Smooth muscle cell (in vitro differentiated cells): Measurements from ENCODE around the gene PLCB4. TPM values are rescaled to one million over a fixed set of nuclear protein-coding genes. Genes with fewer than 3 reads are reported as not detected.

Source experiments
- DNase-seq: peaks from one replicate; lab custom pipeline; 2025; ENCODE audit not compliant: unreplicated experiment; lab: John Stamatoyannopoulos, UW
- H2AFZ ChIP-seq: fragments of 200-600 bp; sonication (generic); 2 replicates; pipeline ENCODE4 v1.6.0; 2016; ENCODE audit warnings: antibody characterized with exemption, low read depth, mild to moderate bottlenecking
- H3F3A ChIP-seq: fragments of 200-600 bp; sonication (generic); 2 replicates; pipeline ENCODE4 v1.6.0; 2017; ENCODE audit warnings: antibody characterized with exemption, low read depth
- H3K27ac ChIP-seq: fragments of 200-600 bp; sonication (generic); 2 replicates; pipeline ENCODE4 v1.5.1; 2016; ENCODE audit warnings: low read depth, mild to moderate bottlenecking
- H3K27me3 ChIP-seq: fragments of 200-600 bp; sonication (generic); 2 replicates; pipeline ENCODE4 v1.6.1; 2016; ENCODE audit warnings: low read depth, mild to moderate bottlenecking
- H3K36me3 ChIP-seq: fragments of 200-600 bp; sonication (generic); 2 replicates; pipeline ENCODE4 v1.5.1; 2016; ENCODE audit warnings: low read depth
- H3K4me1 ChIP-seq: fragments of 200-600 bp; sonication (generic); 2 replicates; pipeline ENCODE4 v1.5.1; 2016; ENCODE audit warnings: low read depth
- H3K4me2 ChIP-seq: fragments of 200-600 bp; sonication (generic); 2 replicates; pipeline ENCODE4 v1.6.0; 2016; ENCODE audit warnings: mild to moderate bottlenecking
- H3K4me3 ChIP-seq: fragments of 200-600 bp; sonication (generic); 2 replicates; pipeline ENCODE4 v1.5.1; 2016; ENCODE audit warnings: mild to moderate bottlenecking
- H3K79me2 ChIP-seq: fragments of 200-600 bp; sonication (generic); 2 replicates; pipeline ENCODE4 v1.6.0; 2016; ENCODE audit warnings: low read depth, mild to moderate bottlenecking
- H3K9ac ChIP-seq: fragments of 200-600 bp; sonication (generic); 2 replicates; pipeline ENCODE4 v1.6.0; 2016; ENCODE audit warnings: low read depth
- H3K9me3 ChIP-seq: fragments of 200-600 bp; sonication (generic); replicated peaks from 2 replicates; pipeline ENCODE4 v1.5.1; 2016; ENCODE audit warnings: low read depth
- H4K20me1 ChIP-seq: fragments of 200-600 bp; sonication (generic); 2 replicates; pipeline ENCODE4 v1.6.0; 2016; ENCODE audit warnings: low read depth
- WGBS: methylation state at CpG from one replicate; pipeline ENCODE4 v1.1.7; 2016; ENCODE audit warnings: low lambda C conversion rate; 5-methylcytosine and 5-hydroxymethylcytosine counted together
- polyA plus RNA-seq: library from polyadenylated mRNA; unstranded; fragments of >200 nt; fragmentation: Nextera tagmentation; extraction: Ambion mirVana; gene quantifications from 2 replicates; pipeline ENCODE4 v1.2.1, GENCODE V29; 2016
- total RNA-seq: library from RNA; depleted of rRNA; stranded (reverse); fragments of >200 nt; gene quantifications from 2 replicates; pipeline ENCODE4 v1.2.3, GENCODE V29; 2014
- TF ChIP-seq, protein P1 (sequence below): fragments of 200-600 bp; sonication (generic); IDR thresholded peaks from 2 replicates; pipeline ENCODE4 v1.5.1; 2017; ENCODE audit warnings: borderline replicate concordance, mild to moderate bottlenecking, antibody characterized with exemption; ENCODE audit not compliant: insufficient read depth, poor library complexity, severe bottlenecking

Gene PLCB4
- total and polyA plus RNA-seq, 2 experiments from 2014 or later = 3.0 to 5.3 TPM

DNA sequence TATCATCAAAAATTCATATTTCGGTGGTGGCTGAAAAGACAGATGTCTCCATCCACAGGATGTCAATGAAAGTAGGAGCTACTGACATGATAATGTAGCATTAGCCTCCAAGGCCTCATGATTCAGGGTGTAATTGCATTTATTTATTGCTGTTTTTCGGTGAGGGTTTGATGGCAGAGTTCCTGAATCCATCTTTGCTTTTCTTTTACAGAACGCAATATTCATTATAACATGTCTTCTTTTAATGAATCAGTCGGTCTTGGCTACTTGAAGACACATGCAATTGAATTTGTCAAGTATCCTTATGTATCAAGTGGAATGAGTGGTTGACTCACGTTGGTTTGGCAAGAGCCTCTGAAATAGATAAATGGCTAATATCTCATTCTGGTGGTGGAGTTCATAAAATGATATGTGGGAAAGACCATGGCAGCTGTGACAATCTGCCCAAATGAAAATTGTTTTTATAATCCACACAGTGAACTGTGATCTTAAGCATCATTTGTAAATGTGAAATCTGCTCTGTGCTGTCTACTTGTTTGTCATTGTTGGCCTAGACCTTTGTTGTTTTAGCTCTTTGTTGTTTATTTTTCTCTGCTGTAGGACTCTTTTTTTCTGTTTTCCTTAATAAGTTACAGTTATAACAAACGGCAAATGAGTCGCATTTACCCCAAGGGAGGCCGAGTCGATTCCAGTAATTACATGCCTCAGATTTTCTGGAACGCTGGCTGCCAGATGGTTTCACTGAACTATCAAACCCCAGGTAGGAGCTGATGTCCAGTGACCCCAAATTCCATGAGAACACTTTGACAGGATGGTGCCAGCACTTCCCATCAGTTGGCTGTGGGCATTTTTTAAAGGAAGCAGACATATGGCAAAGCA is 339.8 kb downstream of the PLCB4 start:
- Histone ChIP-seq H3K79me2 (no peaks in the 10 kb centered on the region), H3K9ac (no peak overlapping the region), H3K4me3 (no peak overlapping the region), H3K27ac (peak overlapping the region; percentile 39), H3K36me3 (no peaks in the 10 kb centered on the region), H3K27me3 (no peaks in the 10 kb centered on the region), H3K4me2 (peak overlapping the region; percentile 67), H3K9me3 (no peaks in the 10 kb centered on the region), H2AFZ (no peak overlapping the region), H3K4me1 (no peaks in the 10 kb centered on the region), H4K20me1 (no peaks in the 10 kb centered on the region), H3F3A (no peaks in the 10 kb centered on the region)
- DNase-seq = no peak
- WGBS = 73% methylated on average over 10 of the region's 10 CpGs
- TF ChIP-seq, protein P1, sequence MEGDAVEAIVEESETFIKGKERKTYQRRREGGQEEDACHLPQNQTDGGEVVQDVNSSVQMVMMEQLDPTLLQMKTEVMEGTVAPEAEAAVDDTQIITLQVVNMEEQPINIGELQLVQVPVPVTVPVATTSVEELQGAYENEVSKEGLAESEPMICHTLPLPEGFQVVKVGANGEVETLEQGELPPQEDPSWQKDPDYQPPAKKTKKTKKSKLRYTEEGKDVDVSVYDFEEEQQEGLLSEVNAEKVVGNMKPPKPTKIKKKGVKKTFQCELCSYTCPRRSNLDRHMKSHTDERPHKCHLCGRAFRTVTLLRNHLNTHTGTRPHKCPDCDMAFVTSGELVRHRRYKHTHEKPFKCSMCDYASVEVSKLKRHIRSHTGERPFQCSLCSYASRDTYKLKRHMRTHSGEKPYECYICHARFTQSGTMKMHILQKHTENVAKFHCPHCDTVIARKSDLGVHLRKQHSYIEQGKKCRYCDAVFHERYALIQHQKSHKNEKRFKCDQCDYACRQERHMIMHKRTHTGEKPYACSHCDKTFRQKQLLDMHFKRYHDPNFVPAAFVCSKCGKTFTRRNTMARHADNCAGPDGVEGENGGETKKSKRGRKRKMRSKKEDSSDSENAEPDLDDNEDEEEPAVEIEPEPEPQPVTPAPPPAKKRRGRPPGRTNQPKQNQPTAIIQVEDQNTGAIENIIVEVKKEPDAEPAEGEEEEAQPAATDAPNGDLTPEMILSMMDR = no peak

DNA sequence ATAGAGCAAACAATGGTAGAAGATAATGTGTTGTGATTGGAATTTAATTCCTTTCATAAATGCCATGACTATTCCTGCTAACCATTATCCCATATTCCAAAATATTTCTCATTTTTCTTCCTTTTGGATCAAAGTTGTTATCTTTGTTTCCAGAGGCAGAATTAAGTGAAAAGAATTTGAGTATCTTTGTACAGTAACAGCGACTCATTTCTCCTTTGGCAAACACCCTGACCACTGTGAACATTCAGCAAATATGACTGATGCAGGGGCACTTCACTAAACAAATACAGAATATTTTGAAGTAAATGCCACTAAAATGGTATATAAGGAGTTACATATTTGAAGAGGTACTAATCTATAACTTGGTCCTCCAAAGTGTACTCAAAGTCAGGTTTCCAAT is 340.5 kb downstream of the PLCB4 start:
- Histone ChIP-seq H3K36me3 (no peaks in the 10 kb centered on the region), H3K4me1 (no peaks in the 10 kb centered on the region), H4K20me1 (no peaks in the 10 kb centered on the region), H3F3A (no peaks in the 10 kb centered on the region), H3K4me3 (no peak overlapping the region), H3K4me2 (peak overlapping the region; percentile 67), H3K79me2 (no peaks in the 10 kb centered on the region), H3K27me3 (no peaks in the 10 kb centered on the region), H2AFZ (no peak overlapping the region), H3K9me3 (no peaks in the 10 kb centered on the region), H3K9ac (no peak overlapping the region), H3K27ac (peak overlapping the region; percentile 39)
- 66% methylated on average over 1 of the region's 1 CpG for WGBS
- TF ChIP-seq, protein P1 = no peak
- DNase-seq = no peak

DNA sequence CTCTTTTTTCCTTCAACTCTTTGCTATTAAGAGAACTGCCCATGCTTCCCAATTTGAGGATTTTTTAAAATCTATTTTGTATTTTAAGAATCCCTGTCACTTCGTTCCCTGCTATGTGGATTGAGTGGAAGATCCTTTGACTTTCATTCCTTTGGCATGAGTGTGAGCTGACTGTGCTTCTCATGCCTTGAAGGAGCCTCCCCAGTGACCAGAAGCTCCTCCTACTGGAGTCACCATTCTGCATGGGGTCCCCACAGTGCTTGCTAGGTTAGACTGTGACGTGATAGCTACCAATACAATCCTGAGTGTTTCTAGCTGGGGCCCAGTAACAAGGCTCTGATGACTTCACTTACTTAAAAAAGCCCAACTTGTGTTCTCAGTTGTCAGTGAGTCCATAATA is 341.1 kb downstream of the PLCB4 start:
- Histone ChIP-seq H3K4me3 (no peak overlapping the region), H3F3A (no peaks in the 10 kb centered on the region), H3K4me2 (peak overlapping the region; percentile 67), H3K27me3 (no peaks in the 10 kb centered on the region), H2AFZ (peak overlapping the region; percentile 9), H3K79me2 (no peaks in the 10 kb centered on the region), H3K36me3 (no peaks in the 10 kb centered on the region), H3K4me1 (no peaks in the 10 kb centered on the region), H3K9ac (no peak overlapping the region), H4K20me1 (no peaks in the 10 kb centered on the region), H3K9me3 (no peaks in the 10 kb centered on the region), H3K27ac (peak overlapping the region; percentile 39)
- DNase-seq = no peak
- 17% methylated on average over 2 of the region's 2 CpGs for WGBS
- TF ChIP-seq, protein P1 = no peak

DNA sequence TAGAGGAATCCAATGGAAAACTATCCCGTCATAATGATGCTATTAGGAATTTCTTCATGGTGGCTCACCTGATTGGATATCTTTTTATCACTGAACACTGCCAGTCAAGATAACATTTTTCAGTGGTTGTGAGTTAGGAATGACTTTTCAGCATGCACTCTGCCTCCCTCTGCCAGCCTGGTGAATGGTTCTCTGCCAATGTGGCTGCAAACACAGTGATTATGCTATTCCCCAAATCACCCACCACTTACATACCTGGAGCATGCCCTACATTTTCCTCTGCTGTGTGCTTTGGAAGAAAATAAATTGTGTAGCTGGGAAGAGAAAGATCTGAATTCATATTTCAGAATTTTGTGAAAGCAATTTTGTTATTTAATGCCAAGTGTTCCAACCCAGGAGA is 342.9 kb downstream of the PLCB4 start:
- Histone ChIP-seq H2AFZ (no peak overlapping the region), H3K79me2 (no peaks in the 10 kb centered on the region), H3K27me3 (no peaks in the 10 kb centered on the region), H3F3A (no peaks in the 10 kb centered on the region), H3K4me3 (no peak overlapping the region), H3K27ac (no peak overlapping the region), H3K4me1 (no peaks in the 10 kb centered on the region), H3K4me2 (no peak overlapping the region), H3K9ac (no peak overlapping the region), H3K9me3 (no peaks in the 10 kb centered on the region), H3K36me3 (no peaks in the 10 kb centered on the region), H4K20me1 (no peaks in the 10 kb centered on the region)
- TF ChIP-seq, protein P1 = no peak
- 90% methylated on average over 1 of the region's 1 CpG for WGBS
- DNase-seq = no peak
